ENCODE results near the gene FRY. TPM values are rescaled to one million over a fixed set of nuclear protein-coding genes. Genes with fewer than 3 reads are reported as not detected.
A peak's percentile ranks its signal among the peaks of the same experiment; 100 is the strongest.

Gene FRY
- total and polyA plus RNA-seq, 2 of the 13 experiments (the other 11 are each of a cell fraction or from before 2014, with no cell fraction given), result 8.2 to 13.1 TPM

DNA sequence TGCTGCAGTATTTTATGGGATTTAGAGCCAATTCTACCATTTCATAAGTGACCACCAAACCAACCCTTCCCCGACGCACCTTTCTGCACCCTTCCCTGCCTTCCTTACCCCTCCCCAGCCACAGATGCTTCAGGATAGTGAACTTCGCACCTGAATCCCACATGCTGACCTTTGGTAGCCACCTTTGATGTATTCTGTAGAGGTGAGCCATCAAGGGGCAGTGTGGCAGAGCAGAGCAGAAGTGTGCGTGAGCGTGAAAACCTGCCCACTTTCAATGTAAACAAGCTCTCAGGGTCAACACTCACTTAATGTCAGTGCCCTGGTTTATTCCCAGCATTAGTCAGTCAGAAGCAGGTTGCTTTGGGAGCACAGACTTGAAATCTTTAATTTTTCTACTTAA lies 107.7 kb downstream of the FRY start (continued):
- TF ChIP-seq, protein P1, sequence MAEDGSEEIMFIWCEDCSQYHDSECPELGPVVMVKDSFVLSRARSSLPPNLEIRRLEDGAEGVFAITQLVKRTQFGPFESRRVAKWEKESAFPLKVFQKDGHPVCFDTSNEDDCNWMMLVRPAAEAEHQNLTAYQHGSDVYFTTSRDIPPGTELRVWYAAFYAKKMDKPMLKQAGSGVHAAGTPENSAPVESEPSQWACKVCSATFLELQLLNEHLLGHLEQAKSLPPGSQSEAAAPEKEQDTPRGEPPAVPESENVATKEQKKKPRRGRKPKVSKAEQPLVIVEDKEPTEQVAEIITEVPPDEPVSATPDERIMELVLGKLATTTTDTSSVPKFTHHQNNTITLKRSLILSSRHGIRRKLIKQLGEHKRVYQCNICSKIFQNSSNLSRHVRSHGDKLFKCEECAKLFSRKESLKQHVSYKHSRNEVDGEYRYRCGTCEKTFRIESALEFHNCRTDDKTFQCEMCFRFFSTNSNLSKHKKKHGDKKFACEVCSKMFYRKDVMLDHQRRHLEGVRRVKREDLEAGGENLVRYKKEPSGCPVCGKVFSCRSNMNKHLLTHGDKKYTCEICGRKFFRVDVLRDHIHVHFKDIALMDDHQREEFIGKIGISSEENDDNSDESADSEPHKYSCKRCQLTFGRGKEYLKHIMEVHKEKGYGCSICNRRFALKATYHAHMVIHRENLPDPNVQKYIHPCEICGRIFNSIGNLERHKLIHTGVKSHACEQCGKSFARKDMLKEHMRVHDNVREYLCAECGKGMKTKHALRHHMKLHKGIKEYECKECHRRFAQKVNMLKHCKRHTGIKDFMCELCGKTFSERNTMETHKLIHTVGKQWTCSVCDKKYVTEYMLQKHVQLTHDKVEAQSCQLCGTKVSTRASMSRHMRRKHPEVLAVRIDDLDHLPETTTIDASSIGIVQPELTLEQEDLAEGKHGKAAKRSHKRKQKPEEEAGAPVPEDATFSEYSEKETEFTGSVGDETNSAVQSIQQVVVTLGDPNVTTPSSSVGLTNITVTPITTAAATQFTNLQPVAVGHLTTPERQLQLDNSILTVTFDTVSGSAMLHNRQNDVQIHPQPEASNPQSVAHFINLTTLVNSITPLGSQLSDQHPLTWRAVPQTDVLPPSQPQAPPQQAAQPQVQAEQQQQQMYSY (CRISPR knock-in tag; IDR thresholded peaks at IDR 0.05), result no peak
- peak; percentile 49; the same call in 1 of the 2 replicates for TF ChIP-seq ZSCAN9 (CRISPR knock-in tag; IDR thresholded peaks at IDR 0.05; ENCODE audit: borderline replicate concordance)
- TF ChIP-seq SSRP1 (CRISPR knock-in tag; IDR thresholded peaks at IDR 0.05), result peak; percentile 55; the same call in 1 of the 2 replicates
- TF ChIP-seq BRD4 (CRISPR knock-in tag; IDR thresholded peaks at IDR 0.05), result peak; percentile 19; the same call in 1 of the 2 replicates
- no peak for TF ChIP-seq ZNF33B (CRISPR knock-in tag; IDR thresholded peaks at IDR 0.05)
- TF ChIP-seq, protein P2, sequence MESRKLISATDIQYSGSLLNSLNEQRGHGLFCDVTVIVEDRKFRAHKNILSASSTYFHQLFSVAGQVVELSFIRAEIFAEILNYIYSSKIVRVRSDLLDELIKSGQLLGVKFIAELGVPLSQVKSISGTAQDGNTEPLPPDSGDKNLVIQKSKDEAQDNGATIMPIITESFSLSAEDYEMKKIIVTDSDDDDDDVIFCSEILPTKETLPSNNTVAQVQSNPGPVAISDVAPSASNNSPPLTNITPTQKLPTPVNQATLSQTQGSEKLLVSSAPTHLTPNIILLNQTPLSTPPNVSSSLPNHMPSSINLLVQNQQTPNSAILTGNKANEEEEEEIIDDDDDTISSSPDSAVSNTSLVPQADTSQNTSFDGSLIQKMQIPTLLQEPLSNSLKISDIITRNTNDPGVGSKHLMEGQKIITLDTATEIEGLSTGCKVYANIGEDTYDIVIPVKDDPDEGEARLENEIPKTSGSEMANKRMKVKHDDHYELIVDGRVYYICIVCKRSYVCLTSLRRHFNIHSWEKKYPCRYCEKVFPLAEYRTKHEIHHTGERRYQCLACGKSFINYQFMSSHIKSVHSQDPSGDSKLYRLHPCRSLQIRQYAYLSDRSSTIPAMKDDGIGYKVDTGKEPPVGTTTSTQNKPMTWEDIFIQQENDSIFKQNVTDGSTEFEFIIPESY (CRISPR knock-in tag; IDR thresholded peaks at IDR 0.05), result peak; percentile 44; the same call in 1 of the 2 replicates
- peak; percentile 76 for TF ChIP-seq BHLHE40 (IDR thresholded peaks at IDR 0.05; ENCODE audit: low read length)
- TF ChIP-seq ZC3H13 (CRISPR knock-in tag; IDR thresholded peaks at IDR 0.05), result no peak
- TF ChIP-seq RAD21 (CRISPR knock-in tag; IDR thresholded peaks at IDR 0.05), result no peak
- TF ChIP-seq MAZ (IDR thresholded peaks at IDR 0.05; ENCODE audit: borderline replicate concordance, low read depth, low read length), result no peak
- TF ChIP-seq MAZ (CRISPR knock-in tag; IDR thresholded peaks at IDR 0.05; ENCODE audit: low read depth), result no peak
- TF ChIP-seq ZNF737 (CRISPR knock-in tag; IDR thresholded peaks at IDR 0.05; ENCODE audit: borderline replicate concordance), result no peak
- TF ChIP-seq, protein P3, sequence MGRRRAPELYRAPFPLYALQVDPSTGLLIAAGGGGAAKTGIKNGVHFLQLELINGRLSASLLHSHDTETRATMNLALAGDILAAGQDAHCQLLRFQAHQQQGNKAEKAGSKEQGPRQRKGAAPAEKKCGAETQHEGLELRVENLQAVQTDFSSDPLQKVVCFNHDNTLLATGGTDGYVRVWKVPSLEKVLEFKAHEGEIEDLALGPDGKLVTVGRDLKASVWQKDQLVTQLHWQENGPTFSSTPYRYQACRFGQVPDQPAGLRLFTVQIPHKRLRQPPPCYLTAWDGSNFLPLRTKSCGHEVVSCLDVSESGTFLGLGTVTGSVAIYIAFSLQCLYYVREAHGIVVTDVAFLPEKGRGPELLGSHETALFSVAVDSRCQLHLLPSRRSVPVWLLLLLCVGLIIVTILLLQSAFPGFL (CRISPR knock-in tag; IDR thresholded peaks at IDR 0.05), result no peak
- TF ChIP-seq, protein P4, sequence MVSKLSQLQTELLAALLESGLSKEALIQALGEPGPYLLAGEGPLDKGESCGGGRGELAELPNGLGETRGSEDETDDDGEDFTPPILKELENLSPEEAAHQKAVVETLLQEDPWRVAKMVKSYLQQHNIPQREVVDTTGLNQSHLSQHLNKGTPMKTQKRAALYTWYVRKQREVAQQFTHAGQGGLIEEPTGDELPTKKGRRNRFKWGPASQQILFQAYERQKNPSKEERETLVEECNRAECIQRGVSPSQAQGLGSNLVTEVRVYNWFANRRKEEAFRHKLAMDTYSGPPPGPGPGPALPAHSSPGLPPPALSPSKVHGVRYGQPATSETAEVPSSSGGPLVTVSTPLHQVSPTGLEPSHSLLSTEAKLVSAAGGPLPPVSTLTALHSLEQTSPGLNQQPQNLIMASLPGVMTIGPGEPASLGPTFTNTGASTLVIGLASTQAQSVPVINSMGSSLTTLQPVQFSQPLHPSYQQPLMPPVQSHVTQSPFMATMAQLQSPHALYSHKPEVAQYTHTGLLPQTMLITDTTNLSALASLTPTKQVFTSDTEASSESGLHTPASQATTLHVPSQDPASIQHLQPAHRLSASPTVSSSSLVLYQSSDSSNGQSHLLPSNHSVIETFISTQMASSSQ (IDR thresholded peaks at IDR 0.05; ENCODE audit: low read depth), result peak; percentile 35; the same call in 1 of the 2 replicates
- TF ChIP-seq, protein P4 (CRISPR knock-in tag; IDR thresholded peaks at IDR 0.05; ENCODE audit: borderline replicate concordance), result peak; percentile 34; the same call in 1 of the 2 replicates
- TF ChIP-seq, protein P5, sequence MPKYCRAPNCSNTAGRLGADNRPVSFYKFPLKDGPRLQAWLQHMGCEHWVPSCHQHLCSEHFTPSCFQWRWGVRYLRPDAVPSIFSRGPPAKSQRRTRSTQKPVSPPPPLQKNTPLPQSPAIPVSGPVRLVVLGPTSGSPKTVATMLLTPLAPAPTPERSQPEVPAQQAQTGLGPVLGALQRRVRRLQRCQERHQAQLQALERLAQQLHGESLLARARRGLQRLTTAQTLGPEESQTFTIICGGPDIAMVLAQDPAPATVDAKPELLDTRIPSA (CRISPR knock-in tag; IDR thresholded peaks at IDR 0.05; ENCODE audit: borderline replicate concordance), result no peak
- TF ChIP-seq HOXA5 (CRISPR knock-in tag; IDR thresholded peaks at IDR 0.05), result 0 out of 2 replicates have a peak, but pooled peaks have one; percentile 37

Data from HepG2 (cell line).